ENCODE data around the gene TTLL13. TPM values are rescaled to one million over a fixed set of nuclear protein-coding genes. Genes with fewer than 3 reads are reported as not detected.

The TTLL13 gene
- total and polyA plus RNA-seq, 3 donors from 2014 or later, result 6.8 to 30.3 (median 18.0) TPM

GRCh38 chr15:90265271-90266060, 16.1 kb downstream of the TTLL13 start, which contains the start of gene NGRN:
Gene NGRN (plus strand): TSS chr15:90265672. CDS start chr15:90265713, 41 bp downstream.
- Histone ChIP-seq H3K27me3 (no peaks in the 10 kb centered on the region), H3K9me3 (no peaks in the 10 kb centered on the region), H3K27ac (peak within 1 kb of the TSS; percentile 91 to 94), H3K4me1 (peaks cover 35% of the 10 kb centered on the region), H3K36me3 (ENCODE audit: low read depth, missing control alignments) (no peaks in the 10 kb centered on the region), H3K4me3 (peak within 1 kb of the TSS; percentile 78 to 81)
- intact Hi-C loops (cut with DNase I; ENCODE audit: low total_unique reads), result no loop called here
- peak; percentile 97 for DNase-seq
- 0 to 1% methylated on average over 7 to 57 of the region's 59 CpGs for WGBS, 2 donors
- TF ChIP-seq, protein P1, sequence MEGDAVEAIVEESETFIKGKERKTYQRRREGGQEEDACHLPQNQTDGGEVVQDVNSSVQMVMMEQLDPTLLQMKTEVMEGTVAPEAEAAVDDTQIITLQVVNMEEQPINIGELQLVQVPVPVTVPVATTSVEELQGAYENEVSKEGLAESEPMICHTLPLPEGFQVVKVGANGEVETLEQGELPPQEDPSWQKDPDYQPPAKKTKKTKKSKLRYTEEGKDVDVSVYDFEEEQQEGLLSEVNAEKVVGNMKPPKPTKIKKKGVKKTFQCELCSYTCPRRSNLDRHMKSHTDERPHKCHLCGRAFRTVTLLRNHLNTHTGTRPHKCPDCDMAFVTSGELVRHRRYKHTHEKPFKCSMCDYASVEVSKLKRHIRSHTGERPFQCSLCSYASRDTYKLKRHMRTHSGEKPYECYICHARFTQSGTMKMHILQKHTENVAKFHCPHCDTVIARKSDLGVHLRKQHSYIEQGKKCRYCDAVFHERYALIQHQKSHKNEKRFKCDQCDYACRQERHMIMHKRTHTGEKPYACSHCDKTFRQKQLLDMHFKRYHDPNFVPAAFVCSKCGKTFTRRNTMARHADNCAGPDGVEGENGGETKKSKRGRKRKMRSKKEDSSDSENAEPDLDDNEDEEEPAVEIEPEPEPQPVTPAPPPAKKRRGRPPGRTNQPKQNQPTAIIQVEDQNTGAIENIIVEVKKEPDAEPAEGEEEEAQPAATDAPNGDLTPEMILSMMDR (IDR thresholded peaks at IDR 0.05), result no peak
- TF ChIP-seq POLR2A (IDR thresholded peaks at IDR 0.05), result peak; percentile 79

GRCh38 chr15:90266061-90266431, 16.7 kb downstream of the TTLL13 start:
- Histone ChIP-seq H3K27ac (peak overlapping the region; percentile 91 to 94), H3K9me3 (no peaks in the 10 kb centered on the region), H3K36me3 (ENCODE audit: low read depth, missing control alignments) (no peaks in the 10 kb centered on the region), H3K4me3 (peak overlapping the region; percentile 78 to 81), H3K4me1 (peaks cover 38% of the 10 kb centered on the region), H3K27me3 (no peaks in the 10 kb centered on the region)
- intact Hi-C loops (cut with DNase I; ENCODE audit: low total_unique reads), result no loop called here
- 0 to 1% methylated on average over 16 of the region's 16 CpGs for WGBS, 2 donors
- DNase-seq, result peak; percentile 54
- TF ChIP-seq POLR2A (IDR thresholded peaks at IDR 0.05), result no peak
- TF ChIP-seq, protein P1 (IDR thresholded peaks at IDR 0.05), result no peak

GRCh38 chr15:90266485-90266884, 17.1 kb downstream of the TTLL13 start:
- intact Hi-C loops (cut with DNase I; ENCODE audit: low total_unique reads), result no loop called here
- no peak for DNase-seq

DNA sequence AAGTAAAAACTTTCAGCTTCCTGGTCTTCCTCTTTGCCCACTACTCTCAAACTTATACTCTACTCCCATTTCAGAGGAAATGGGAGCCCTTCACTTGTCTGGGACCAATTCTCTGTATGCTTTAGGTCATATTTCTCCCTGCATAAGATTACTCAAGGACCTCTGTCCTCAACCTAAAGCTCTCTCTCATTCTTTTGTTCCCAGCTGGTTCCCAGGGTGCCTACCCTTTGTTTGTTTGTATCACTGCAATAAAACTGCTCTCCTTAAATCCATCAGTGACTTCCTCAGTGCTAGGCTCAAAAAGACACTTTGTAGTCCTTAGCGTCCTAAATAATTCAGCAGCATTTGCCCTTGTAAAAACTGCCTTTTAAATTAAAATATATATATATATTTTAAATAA, 19.1 kb downstream of the TTLL13 start:
- intact Hi-C loops (cut with DNase I; ENCODE audit: low total_unique reads), result no loop called here
- TF ChIP-seq, protein P1 (IDR thresholded peaks at IDR 0.05), result no peak
- TF ChIP-seq POLR2A (IDR thresholded peaks at IDR 0.05), result no peak
- no peaks in the 10 kb centered on the region for H3K9me3 ChIP-seq
- 41 to 55% methylated on average over 1 of the region's 1 CpG for WGBS, 2 donors
- no peaks in the 10 kb centered on the region for H3K27me3 ChIP-seq
- no peak overlapping the region for H3K4me3 ChIP-seq
- H3K27ac ChIP-seq, result no peak overlapping the region
- no peak for DNase-seq
- H3K36me3 ChIP-seq (ENCODE audit: low read depth, missing control alignments), result no peaks in the 10 kb centered on the region
- H3K4me1 ChIP-seq, result peaks cover 45% of the 10 kb centered on the region

More at GRCh38 chr15:90266485-90266884, 17.1 kb downstream of the TTLL13 start:
- H3K9me3 ChIP-seq, result no peaks in the 10 kb centered on the region
- TF ChIP-seq, protein P1 (IDR thresholded peaks at IDR 0.05), result no peak
- TF ChIP-seq POLR2A (IDR thresholded peaks at IDR 0.05), result no peak
- peak overlapping the region; percentile 78 to 81 for H3K4me3 ChIP-seq
- no peaks in the 10 kb centered on the region for H3K27me3 ChIP-seq
- H3K4me1 ChIP-seq, result peaks cover 42% of the 10 kb centered on the region
- no peaks in the 10 kb centered on the region for H3K36me3 ChIP-seq (ENCODE audit: low read depth, missing control alignments)
- H3K27ac ChIP-seq, result peak overlapping the region; percentile 91 to 94
- 8 to 12% methylated on average over 15 of the region's 15 CpGs for WGBS, 2 donors
